HEK293 (cell line): Measurements from ENCODE around the gene PRDX2.
A peak's percentile ranks its signal among the peaks of the same experiment; 100 is the strongest.

Experiments used
- KLF1 ChIP-seq: fragments of 450-650 bp; formaldehyde crosslinking; IDR thresholded peaks from 2 replicates; pipeline ENCODE4 v1.5.1; 2016; ENCODE audit warnings: missing biosample characterization, missing genetic modification characterization
- ZNF416 ChIP-seq: fragments of 450-650 bp; formaldehyde crosslinking; IDR thresholded peaks from 2 replicates; pipeline ENCODE4 v1.5.1; 2016; ENCODE audit warnings: missing biosample characterization, missing genetic modification characterization
- ZNF433 ChIP-seq: fragments of 450-650 bp; formaldehyde crosslinking; IDR thresholded peaks from 2 replicates; pipeline ENCODE4 v1.5.1; 2016; ENCODE audit warnings: missing biosample characterization, missing genetic modification characterization, low read depth
- ZNF626 ChIP-seq: fragments of 450-650 bp; sonication (Bioruptor Pico); formaldehyde crosslinking; IDR thresholded peaks from 2 replicates; pipeline ENCODE4 v1.5.1; 2018; ENCODE audit warnings: missing biosample characterization, missing genetic modification characterization, inconsistent platforms
- ZNF747 ChIP-seq: fragments of 450-650 bp; formaldehyde crosslinking; IDR thresholded peaks from 2 replicates; pipeline ENCODE4 v1.5.1; 2016; ENCODE audit warnings: missing biosample characterization, missing genetic modification characterization
- TF ChIP-seq, protein P1 (sequence below): fragments of 450-650 bp; formaldehyde crosslinking; IDR thresholded peaks from 2 replicates; pipeline ENCODE4 v1.5.1; 2017; ENCODE audit warnings: missing biosample characterization, missing genetic modification characterization
- TF ChIP-seq, protein P2 (sequence below): fragments of 450-650 bp; formaldehyde crosslinking; IDR thresholded peaks from 2 replicates; pipeline ENCODE4 v1.5.1; 2016; ENCODE audit warnings: missing biosample characterization, missing genetic modification characterization

DNA sequence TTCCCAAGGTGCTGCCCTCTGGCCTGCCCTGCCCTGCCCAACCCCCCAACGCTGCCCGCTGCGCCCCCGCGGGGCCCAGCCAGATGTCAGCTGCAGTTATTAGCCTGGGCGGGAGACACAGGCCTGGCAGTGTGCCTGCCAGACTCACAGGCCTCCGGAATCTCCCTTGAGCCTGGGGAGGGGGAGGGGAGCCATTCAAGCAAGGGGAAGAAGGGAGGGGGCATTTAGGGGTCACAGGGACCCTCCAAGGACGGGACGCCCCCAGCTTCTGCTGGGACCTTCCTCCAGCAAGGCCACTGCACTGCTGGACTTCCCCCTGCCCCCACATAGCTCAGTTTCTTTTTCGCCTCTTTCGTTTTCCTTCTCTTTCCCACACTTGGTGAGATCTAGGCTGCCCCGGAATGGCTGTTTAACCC is 12.9 kb downstream of the PRDX2 start:
- TF ChIP-seq, protein P1, sequence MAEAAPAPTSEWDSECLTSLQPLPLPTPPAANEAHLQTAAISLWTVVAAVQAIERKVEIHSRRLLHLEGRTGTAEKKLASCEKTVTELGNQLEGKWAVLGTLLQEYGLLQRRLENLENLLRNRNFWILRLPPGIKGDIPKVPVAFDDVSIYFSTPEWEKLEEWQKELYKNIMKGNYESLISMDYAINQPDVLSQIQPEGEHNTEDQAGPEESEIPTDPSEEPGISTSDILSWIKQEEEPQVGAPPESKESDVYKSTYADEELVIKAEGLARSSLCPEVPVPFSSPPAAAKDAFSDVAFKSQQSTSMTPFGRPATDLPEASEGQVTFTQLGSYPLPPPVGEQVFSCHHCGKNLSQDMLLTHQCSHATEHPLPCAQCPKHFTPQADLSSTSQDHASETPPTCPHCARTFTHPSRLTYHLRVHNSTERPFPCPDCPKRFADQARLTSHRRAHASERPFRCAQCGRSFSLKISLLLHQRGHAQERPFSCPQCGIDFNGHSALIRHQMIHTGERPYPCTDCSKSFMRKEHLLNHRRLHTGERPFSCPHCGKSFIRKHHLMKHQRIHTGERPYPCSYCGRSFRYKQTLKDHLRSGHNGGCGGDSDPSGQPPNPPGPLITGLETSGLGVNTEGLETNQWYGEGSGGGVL (tag by site-specific recombination) = peak; percentile 69
- TF ChIP-seq ZNF433 (no peak), ZNF416 (tag by site-specific recombination) (no peak), ZNF747 (tag by site-specific recombination) (no peak), KLF1 (tag by site-specific recombination) (peak; percentile 67), ZNF626 (tag by site-specific recombination) (no peak)
- TF ChIP-seq, protein P2, sequence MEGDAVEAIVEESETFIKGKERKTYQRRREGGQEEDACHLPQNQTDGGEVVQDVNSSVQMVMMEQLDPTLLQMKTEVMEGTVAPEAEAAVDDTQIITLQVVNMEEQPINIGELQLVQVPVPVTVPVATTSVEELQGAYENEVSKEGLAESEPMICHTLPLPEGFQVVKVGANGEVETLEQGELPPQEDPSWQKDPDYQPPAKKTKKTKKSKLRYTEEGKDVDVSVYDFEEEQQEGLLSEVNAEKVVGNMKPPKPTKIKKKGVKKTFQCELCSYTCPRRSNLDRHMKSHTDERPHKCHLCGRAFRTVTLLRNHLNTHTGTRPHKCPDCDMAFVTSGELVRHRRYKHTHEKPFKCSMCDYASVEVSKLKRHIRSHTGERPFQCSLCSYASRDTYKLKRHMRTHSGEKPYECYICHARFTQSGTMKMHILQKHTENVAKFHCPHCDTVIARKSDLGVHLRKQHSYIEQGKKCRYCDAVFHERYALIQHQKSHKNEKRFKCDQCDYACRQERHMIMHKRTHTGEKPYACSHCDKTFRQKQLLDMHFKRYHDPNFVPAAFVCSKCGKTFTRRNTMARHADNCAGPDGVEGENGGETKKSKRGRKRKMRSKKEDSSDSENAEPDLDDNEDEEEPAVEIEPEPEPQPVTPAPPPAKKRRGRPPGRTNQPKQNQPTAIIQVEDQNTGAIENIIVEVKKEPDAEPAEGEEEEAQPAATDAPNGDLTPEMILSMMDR (tag by site-specific recombination) = peak; percentile 60; the same call in 1 of the 2 replicates
